HEK293 (cell line): Measurements from ENCODE around the gene ERMN.

Experiments
- YY1 ChIP-seq: fragments of 450-650 bp; formaldehyde crosslinking; IDR thresholded peaks from 2 replicates; pipeline ENCODE4 v1.5.1; 2018; ENCODE audit warnings: missing biosample characterization, missing genetic modification characterization
- ZBTB7A ChIP-seq: fragments of 450-650 bp; formaldehyde crosslinking; IDR thresholded peaks from 2 replicates; pipeline ENCODE4 v1.5.1; 2016; ENCODE audit warnings: low read depth, missing biosample characterization, missing genetic modification characterization
- TF ChIP-seq, protein P1 (sequence below): fragments of 450-650 bp; formaldehyde crosslinking; IDR thresholded peaks from 2 replicates; pipeline ENCODE4 v1.5.1; 2016; ENCODE audit warnings: missing biosample characterization, missing genetic modification characterization
- TF ChIP-seq, protein P2 (sequence below): fragments of 450-650 bp; formaldehyde crosslinking; IDR thresholded peaks from 2 replicates; pipeline ENCODE4 v1.5.1; 2016; ENCODE audit warnings: missing biosample characterization, missing genetic modification characterization

DNA sequence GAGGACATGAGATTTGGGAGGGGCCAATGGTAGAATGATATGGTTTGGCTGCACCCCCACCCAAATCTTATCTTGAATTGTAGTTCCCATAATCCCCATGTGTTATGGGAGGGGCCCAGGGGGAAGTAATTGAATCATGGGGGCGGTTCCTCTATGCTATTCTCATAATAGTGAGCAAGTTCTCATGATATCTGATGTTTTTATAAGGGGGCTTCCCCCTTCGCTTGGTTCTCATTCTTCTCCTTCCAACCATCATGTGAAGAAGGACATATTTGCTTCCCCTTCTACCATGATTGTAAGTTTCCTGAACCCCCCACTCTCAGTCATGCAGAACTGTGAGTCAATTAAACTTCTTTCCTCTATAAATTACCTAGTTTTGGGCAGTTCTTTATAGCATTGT lies 37.0 kb upstream of the ERMN start:
- TF ChIP-seq, protein P1, sequence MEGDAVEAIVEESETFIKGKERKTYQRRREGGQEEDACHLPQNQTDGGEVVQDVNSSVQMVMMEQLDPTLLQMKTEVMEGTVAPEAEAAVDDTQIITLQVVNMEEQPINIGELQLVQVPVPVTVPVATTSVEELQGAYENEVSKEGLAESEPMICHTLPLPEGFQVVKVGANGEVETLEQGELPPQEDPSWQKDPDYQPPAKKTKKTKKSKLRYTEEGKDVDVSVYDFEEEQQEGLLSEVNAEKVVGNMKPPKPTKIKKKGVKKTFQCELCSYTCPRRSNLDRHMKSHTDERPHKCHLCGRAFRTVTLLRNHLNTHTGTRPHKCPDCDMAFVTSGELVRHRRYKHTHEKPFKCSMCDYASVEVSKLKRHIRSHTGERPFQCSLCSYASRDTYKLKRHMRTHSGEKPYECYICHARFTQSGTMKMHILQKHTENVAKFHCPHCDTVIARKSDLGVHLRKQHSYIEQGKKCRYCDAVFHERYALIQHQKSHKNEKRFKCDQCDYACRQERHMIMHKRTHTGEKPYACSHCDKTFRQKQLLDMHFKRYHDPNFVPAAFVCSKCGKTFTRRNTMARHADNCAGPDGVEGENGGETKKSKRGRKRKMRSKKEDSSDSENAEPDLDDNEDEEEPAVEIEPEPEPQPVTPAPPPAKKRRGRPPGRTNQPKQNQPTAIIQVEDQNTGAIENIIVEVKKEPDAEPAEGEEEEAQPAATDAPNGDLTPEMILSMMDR = no peak
- TF ChIP-seq YY1 (tag by site-specific recombination) = no peak
- TF ChIP-seq, protein P2, sequence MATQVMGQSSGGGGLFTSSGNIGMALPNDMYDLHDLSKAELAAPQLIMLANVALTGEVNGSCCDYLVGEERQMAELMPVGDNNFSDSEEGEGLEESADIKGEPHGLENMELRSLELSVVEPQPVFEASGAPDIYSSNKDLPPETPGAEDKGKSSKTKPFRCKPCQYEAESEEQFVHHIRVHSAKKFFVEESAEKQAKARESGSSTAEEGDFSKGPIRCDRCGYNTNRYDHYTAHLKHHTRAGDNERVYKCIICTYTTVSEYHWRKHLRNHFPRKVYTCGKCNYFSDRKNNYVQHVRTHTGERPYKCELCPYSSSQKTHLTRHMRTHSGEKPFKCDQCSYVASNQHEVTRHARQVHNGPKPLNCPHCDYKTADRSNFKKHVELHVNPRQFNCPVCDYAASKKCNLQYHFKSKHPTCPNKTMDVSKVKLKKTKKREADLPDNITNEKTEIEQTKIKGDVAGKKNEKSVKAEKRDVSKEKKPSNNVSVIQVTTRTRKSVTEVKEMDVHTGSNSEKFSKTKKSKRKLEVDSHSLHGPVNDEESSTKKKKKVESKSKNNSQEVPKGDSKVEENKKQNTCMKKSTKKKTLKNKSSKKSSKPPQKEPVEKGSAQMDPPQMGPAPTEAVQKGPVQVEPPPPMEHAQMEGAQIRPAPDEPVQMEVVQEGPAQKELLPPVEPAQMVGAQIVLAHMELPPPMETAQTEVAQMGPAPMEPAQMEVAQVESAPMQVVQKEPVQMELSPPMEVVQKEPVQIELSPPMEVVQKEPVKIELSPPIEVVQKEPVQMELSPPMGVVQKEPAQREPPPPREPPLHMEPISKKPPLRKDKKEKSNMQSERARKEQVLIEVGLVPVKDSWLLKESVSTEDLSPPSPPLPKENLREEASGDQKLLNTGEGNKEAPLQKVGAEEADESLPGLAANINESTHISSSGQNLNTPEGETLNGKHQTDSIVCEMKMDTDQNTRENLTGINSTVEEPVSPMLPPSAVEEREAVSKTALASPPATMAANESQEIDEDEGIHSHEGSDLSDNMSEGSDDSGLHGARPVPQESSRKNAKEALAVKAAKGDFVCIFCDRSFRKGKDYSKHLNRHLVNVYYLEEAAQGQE (tag by site-specific recombination) = no peak
- no peak for TF ChIP-seq ZBTB7A (tag by site-specific recombination)
